K562 (cell line): ENCODE measurements around the gene IPO11. TPM values are rescaled to one million over a fixed set of nuclear protein-coding genes. Genes with fewer than 3 reads are reported as not detected.
A peak's percentile ranks its signal among the peaks of the same experiment; 100 is the strongest.

ENCODE experiments used
- ATAC-seq: fragments of 200-7000 bp; cut with Tn5 transposase; 3 replicates; pipeline ENCODE4 v1.9.1; 2020; ENCODE audit warnings: moderate library complexity
- BruUV-seq: library from RNA; stranded (reverse); fragments of 400-500 nt; replicated peaks from 2 replicates; lab custom pipeline; 2021; lab: Mats Ljungman, UMichigan
- CTCF ChIA-PET: fragments of 300-600 bp; formaldehyde crosslinking; extraction: SDS; loops from one replicate; lab custom pipeline; 2021; ENCODE audit warnings: low intra/inter-chr PET ratio; lab: Yijun Ruan, JAX
- POLR2A ChIA-PET: fragments of 300-600, 350-650 bp; sonication (Branson Sonifier 250); formaldehyde crosslinking; extraction: SDS; loops from one replicate; lab custom pipeline; 2021; ENCODE audit warnings: antibody characterized with exemption, inconsistent platforms; lab: Yijun Ruan, JAX
- DNase-seq, 4 experiments: peaks; one replicate each; pipeline versions ENCODE4 v3.0.0 to v3.0.0-alpha.2; 2011 to 2018; ENCODE audit warnings: low spot score in 3 of 4, mixed read lengths in 3 of 4; ENCODE audit errors: extremely low read depth in 1 of 4
- FAIRE-seq: peaks from 2 replicates; lab custom pipeline; 2011; peaks lifted over from hg19 to GRCh38; lab: Jason Lieb, UNC
- H2AFZ ChIP-seq: 2 replicates; pipeline ENCODE4 v1.6.0; 2011; ENCODE audit warnings: low read depth, low read length, control low read depth, inconsistent platforms
- H3K27ac ChIP-seq: fragments of 200-600 bp; 3 replicates; pipeline ENCODE4 v1.8.0; 2011; ENCODE audit warnings: low read depth, mild to moderate bottlenecking, control low read depth, inconsistent platforms, low read length, moderate library complexity, mixed read lengths; ENCODE audit errors: extremely low read depth
- H3K27me3 ChIP-seq, 2 experiments: fragments of 300-600 bp in 1 of 2; 2 replicates in 1 of 2; 3 replicates in 1 of 2; pipeline versions ENCODE4 v1.6.0 to v1.8.0; 2011; ENCODE audit warnings: inconsistent platforms in 2 of 2, low read length in 2 of 2, mild to moderate bottlenecking in 1 of 2, mixed read lengths in 1 of 2, moderate library complexity in 1 of 2; ENCODE audit not compliant: control insufficient read depth in 2 of 2, insufficient read depth in 2 of 2
- H3K36me3 ChIP-seq: fragments of 300-600 bp; 3 replicates; pipeline ENCODE4 v1.8.0; 2011; ENCODE audit warnings: mild to moderate bottlenecking, low read length, inconsistent platforms; ENCODE audit not compliant: control insufficient read depth, insufficient read depth
- H3K4me1 ChIP-seq, 2 experiments: fragments of 200-600 bp in 1 of 2; replicated peaks in 1 of 2; 2 replicates in 1 of 2; 3 replicates in 1 of 2; pipeline versions ENCODE4 v1.5.1 to v1.8.0; 2011; ENCODE audit warnings: inconsistent platforms in 2 of 2, low read length in 2 of 2, mild to moderate bottlenecking in 1 of 2, mixed read lengths in 1 of 2, moderate library complexity in 1 of 2; ENCODE audit not compliant: control insufficient read depth in 2 of 2, insufficient read depth in 2 of 2
- H3K4me2 ChIP-seq: 2 replicates; pipeline ENCODE4 v1.6.1; 2011; ENCODE audit warnings: low read length, control low read depth, inconsistent platforms, mixed read lengths; ENCODE audit not compliant: insufficient read depth
- H3K4me3 ChIP-seq: fragments of 200-600 bp; sonication (generic), shearing (Covaris generic); 2 replicates; pipeline ENCODE4 v1.5.1; 2016; ENCODE audit warnings: control low read depth, inconsistent platforms
- H3K79me2 ChIP-seq: fragments of 200-600 bp; 3 replicates; pipeline ENCODE4 v1.8.0; 2011; ENCODE audit warnings: low read length, inconsistent platforms; ENCODE audit not compliant: control insufficient read depth, insufficient read depth
- H3K9ac ChIP-seq, 2 experiments: 2 replicates each; pipeline versions ENCODE4 v1.6.0 to v1.6.1; 2011; ENCODE audit warnings: low read depth in 2 of 2, low read length in 2 of 2, control low read depth in 1 of 2, inconsistent platforms in 1 of 2, mild to moderate bottlenecking in 1 of 2, mixed read lengths in 1 of 2; ENCODE audit not compliant: insufficient read depth in 1 of 2
- H3K9me1 ChIP-seq: one replicate; pipeline ENCODE4 v1.6.0; 2011; ENCODE audit warnings: inconsistent platforms, mild to moderate bottlenecking, low read length, moderate library complexity; ENCODE audit not compliant: control insufficient read depth, insufficient read depth
- H3K9me3 ChIP-seq: replicated peaks from 2 replicates; pipeline ENCODE4 v1.5.1; 2011; ENCODE audit warnings: low read depth, low read length, inconsistent platforms; ENCODE audit not compliant: control insufficient read depth, insufficient read depth
- H4K20me1 ChIP-seq: replicated peaks from 2 replicates; pipeline ENCODE4 v1.6.1; 2011; ENCODE audit warnings: low read length, inconsistent platforms, mixed read lengths; ENCODE audit not compliant: control insufficient read depth, insufficient read depth
- ARID1B ChIP-seq: fragments of 450-650 bp; IDR thresholded peaks from 2 replicates; pipeline ENCODE4 v1.6.1; 2016; ENCODE audit warnings: antibody characterized with exemption, mild to moderate bottlenecking, inconsistent platforms
- ATF3 ChIP-seq, 2 experiments: fragments of 450-650 bp in 1 of 2; sonication (generic) in 1 of 2; formaldehyde crosslinking in 1 of 2; IDR thresholded peaks in 1 of 2; conservative IDR thresholded peaks in 1 of 2; 2 replicates each; pipeline versions ENCODE4 v1.6.1 to v1.8.1; 2016 to 2023; ENCODE audit warnings: mild to moderate bottlenecking in 2 of 2, moderate library complexity in 2 of 2, inconsistent platforms in 1 of 2, missing genetic modification reagents in 1 of 2
- ATF7 ChIP-seq: fragments of 450-650 bp; IDR thresholded peaks from 2 replicates; pipeline ENCODE4 v1.7.1; 2014; ENCODE audit warnings: mild to moderate bottlenecking, moderate library complexity
- CBX1 ChIP-seq: sonication (generic); IDR thresholded peaks from 2 replicates; pipeline ENCODE4 v1.6.1; 2016; ENCODE audit warnings: antibody characterized with exemption, low read depth, mild to moderate bottlenecking
- CEBPG ChIP-seq, 3 experiments: fragments of 200-800 bp in 1 of 3; sonication (Bioruptor generic) in 1 of 3; sonication (generic) in 1 of 3; formaldehyde crosslinking in 1 of 3; IDR thresholded peaks in 2 of 3; conservative IDR thresholded peaks in 1 of 3; 2 replicates each; pipeline versions ENCODE4 v1.6.1 to v1.8.0; 2016 to 2022; ENCODE audit warnings: missing compliant biosample characterization in 2 of 3, missing genetic modification characterization in 2 of 3, mild to moderate bottlenecking in 1 of 3, missing genetic modification reagents in 1 of 3
- JUN ChIP-seq, 2 experiments: sonication (generic) in 1 of 2; formaldehyde crosslinking in 1 of 2; IDR thresholded peaks; 2 replicates each; pipeline versions ENCODE4 v1.6.1 to v1.8.0; 2012 to 2022; ENCODE audit warnings: borderline replicate concordance in 2 of 2, mild to moderate bottlenecking in 2 of 2, improper control_type of control experiment in 1 of 2, low read depth in 1 of 2, low read length in 1 of 2, missing genetic modification reagents in 1 of 2
- JUND ChIP-seq, 2 experiments: IDR thresholded peaks; 2 replicates in 1 of 2; 3 replicates in 1 of 2; pipeline ENCODE4 v1.6.1; 2011; ENCODE audit warnings: borderline replicate concordance in 2 of 2, low read depth in 2 of 2, low read length in 2 of 2, improper control_type of control experiment in 1 of 2, missing biosample characterization in 1 of 2, missing genetic modification characterization in 1 of 2, missing genetic modification reagents in 1 of 2
- MEF2A ChIP-seq: IDR thresholded peaks from 2 replicates; pipeline ENCODE4 v1.6.1; 2011; ENCODE audit warnings: low read depth, mild to moderate bottlenecking, low read length, moderate library complexity; ENCODE audit not compliant: control insufficient read depth
- PHB2 ChIP-seq: fragments of 450-650 bp; IDR thresholded peaks from 2 replicates; pipeline ENCODE4 v1.6.1; 2017; ENCODE audit warnings: low read depth
- RFX1 ChIP-seq: fragments of 450-650 bp; IDR thresholded peaks from 2 replicates; pipeline ENCODE4 v1.6.1; 2016; ENCODE audit warnings: mild to moderate bottlenecking, moderate library complexity
- ZKSCAN8 ChIP-seq: fragments of 200-800 bp; sonication (Bioruptor generic); IDR thresholded peaks from 2 replicates; pipeline ENCODE4 v1.6.1; 2016; ENCODE audit warnings: missing genetic modification characterization, missing compliant biosample characterization
- WGBS: fragments of 100-300 bp; shearing (Covaris generic); methylation state at CpG from one replicate; pipeline ENCODE4 v1.1.6; 2016; ENCODE audit warnings: low coverage, mixed read lengths; ENCODE audit not compliant: insufficient coverage; ENCODE audit errors: missing lambda C conversion rate; 5-methylcytosine and 5-hydroxymethylcytosine counted together
- in situ Hi-C: fragments of 300-500 bp; cut with MboI; formaldehyde crosslinking; loops from 4 replicates; pipeline ENCODE4 v1.15.0; 2018; ENCODE audit warnings: inconsistent platforms, mixed read lengths
- intact Hi-C: fragments of 100-400 bp; cut with micrococcal nuclease; formaldehyde crosslinking; loops from 2 replicates; pipeline ENCODE4 v1.14.2; 2022
- polyA plus RNA-seq, 8 experiments: library from polyadenylated mRNA; depleted of rRNA in 4 of 8; stranded (reverse) in 5 of 8; unstranded in 3 of 8; fragments of >200 nt; fragmentation: Nextera tagmentation in 2 of 8; fragmentation: Illumina TruSeq in 1 of 8; extraction: Ambion mirVana in 2 of 8; extraction: Trizol in 1 of 8; gene quantifications; 2 replicates each; pipeline versions ENCODE4 v1.2.1 to v1.2.3, GENCODE V29; 2011 to 2014; ENCODE audit warnings: inconsistent platforms in 1 of 8, missing spikeins in 1 of 8
- total RNA-seq, 7 experiments: library from RNA; depleted of rRNA in 6 of 7; stranded (reverse); fragments of >200 nt in 6 of 7; fragmentation: Illumina TruSeq in 2 of 7; extraction: Trizol in 2 of 7; gene quantifications; 2 replicates each; pipeline versions ENCODE4 v1.2.1 to v1.2.3, GENCODE V29; 2011 to 2021; ENCODE audit warnings: low replicate concordance in 1 of 7

Gene IPO11
- total and polyA plus RNA-seq, 9 of the 15 experiments (the other 6 are each of a cell fraction or from before 2014, with no cell fraction given): 38.7 to 96.0 (median 70.9) TPM

DNA sequence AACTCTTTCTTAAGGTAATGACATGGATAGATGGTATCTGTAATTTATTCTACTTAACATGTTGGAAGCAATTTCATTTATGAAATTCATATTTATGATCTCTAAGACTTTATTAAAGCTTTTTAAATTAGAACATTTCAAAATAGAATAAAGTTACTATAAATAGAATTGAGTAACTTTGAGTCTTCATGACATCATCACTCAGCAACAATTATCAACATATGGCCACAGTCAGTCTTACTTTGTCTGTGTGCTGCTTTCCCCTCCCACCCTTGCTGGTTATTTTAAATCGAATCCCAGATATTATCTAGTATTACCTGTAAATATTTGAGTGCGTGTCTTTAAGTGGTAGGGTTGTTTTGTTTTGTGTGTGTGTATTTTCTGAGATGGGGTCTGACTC lies 65.2 kb downstream of the IPO11 start:
- intact Hi-C loops: no loop called here
- CTCF ChIA-PET: no interaction called here

More for the DNA sequence above, 65.2 kb downstream of the IPO11 start:
- Histone ChIP-seq H3K79me2 (peaks cover 4% of the 10 kb centered on the region; the same call in 1 of the 3 replicates), H3K4me2 (no peak overlapping the region), H3K4me3 (no peak overlapping the region), H3K9ac (no peak overlapping the region), H3K4me1 (peaks cover 0 to 5% of the 10 kb centered on the region in 2 experiments; a peak in 1 of 5 replicates), H2AFZ (no peak overlapping the region), H3K36me3 (peaks cover 43% of the 10 kb centered on the region), H3K9me3 (no peaks in the 10 kb centered on the region), H4K20me1 (no peaks in the 10 kb centered on the region), H3K27ac (peak overlapping the region; percentile 32; the same call in 1 of the 3 replicates), H3K9me1 (no peaks in the 10 kb centered on the region), H3K27me3 (no peaks in the 10 kb centered on the region)
- FAIRE-seq (no peak), DNase-seq (no peak), ATAC-seq (peak; percentile 56; the same call in 1 of the 3 replicates)
- BruUV-seq: no TSS peak
- POLR2A ChIA-PET: no interaction called here
- in situ Hi-C loops: no loop called here
- 54% methylated on average over 2 of the region's 2 CpGs for WGBS
- TF ChIP-seq MEF2A (peak; percentile 78), PHB2 (no peak), ATF7 (0 out of 2 replicates have a peak, but pooled peaks have one; percentile 21), ZKSCAN8 (no peak), ARID1B (peak; percentile 12; the same call in 1 of the 2 replicates), CBX1 (no peak), CEBPG (CRISPR knock-in tag; IDR thresholded peaks at IDR 0.05) (no peak), CEBPG (tag; conservative IDR thresholded peaks at IDR 0.05 in 1 of 2, IDR thresholded peaks at IDR 0.05 in 1 of 2) (peak in 1 of 2 experiments; percentile 51; a peak in 2 of 4 replicates), JUN (IDR thresholded peaks at IDR 0.05; ENCODE audit: borderline replicate concordance, low read depth, low read length) (0 out of 2 replicates have a peak, but pooled peaks have one; percentile 23), JUN (CRISPR knock-in tag; IDR thresholded peaks at IDR 0.05; ENCODE audit: borderline replicate concordance) (no peak), ATF3 (IDR thresholded peaks at IDR 0.05) (peak; percentile 89), ATF3 (CRISPR knock-in tag; conservative IDR thresholded peaks at IDR 0.05) (no peak), JUND (IDR thresholded peaks at IDR 0.05; ENCODE audit: borderline replicate concordance, low read depth, low read length) (peak; percentile 24; the same call in 1 of the 2 replicates), JUND (tag; IDR thresholded peaks at IDR 0.05; ENCODE audit: borderline replicate concordance, low read depth, low read length) (0 out of 3 replicates have a peak, but pooled peaks have one; percentile 32), RFX1 (peak; percentile 35; the same call in 1 of the 2 replicates)
